Suprapubic skin (tissue), 4 donors: ENCODE results near the gene ERVW-1. TPM values are rescaled to one million over a fixed set of nuclear protein-coding genes. Genes with fewer than 3 reads are reported as not detected.
"Not testable (repeated sequence)": the region's sequence is repeated elsewhere in the genome, so short reads cannot be mapped to it uniquely, and the experiment has no call there.

ENCODE experiments used
- DNase-seq, 2 donors: peaks; one replicate each; pipeline ENCODE4 v3.0.0-alpha.2; 2019; ENCODE audit warnings: low spot score in 2 of 2
- H3K27ac ChIP-seq: fragments of 200-600 bp; sonication (generic); one replicate; pipeline ENCODE4 v1.5.1; 2019
- H3K27me3 ChIP-seq: fragments of 200-600 bp; sonication (generic); one replicate; pipeline ENCODE4 v1.5.1; 2019
- H3K36me3 ChIP-seq: fragments of 200-600 bp; sonication (generic); one replicate; pipeline ENCODE4 v1.5.1; 2019
- H3K4me1 ChIP-seq: fragments of 200-600 bp; sonication (generic); one replicate; pipeline ENCODE4 v1.5.1; 2019
- H3K4me3 ChIP-seq: fragments of 200-600 bp; sonication (generic); one replicate; pipeline ENCODE4 v1.5.1; 2019; ENCODE audit warnings: mild to moderate bottlenecking
- H3K9me3 ChIP-seq: fragments of 200-600 bp; sonication (generic); one replicate; pipeline ENCODE4 v1.5.1; 2019
- EP300 ChIP-seq: sonication (generic); formaldehyde crosslinking; IDR thresholded peaks from one replicate; pipeline ENCODE4 v1.6.1; 2017; ENCODE audit warnings: antibody characterized with exemption
- POLR2A ChIP-seq, 2 donors: fragments of 450-650 bp; IDR thresholded peaks; one replicate each; pipeline ENCODE4 v1.6.1; 2017; ENCODE audit warnings: antibody characterized with exemption in 2 of 2, mild to moderate bottlenecking in 2 of 2, moderate library complexity in 2 of 2
- POLR2AphosphoS5 ChIP-seq, 3 donors: sonication (generic); formaldehyde crosslinking; IDR thresholded peaks; one replicate each; pipeline ENCODE4 v1.6.1; 2017; ENCODE audit warnings: antibody characterized with exemption in 3 of 3
- WGBS: methylation state at CpG from one replicate; pipeline ENCODE4 v1.1.5; 2018; 5-methylcytosine and 5-hydroxymethylcytosine counted together
- total RNA-seq, 4 donors: library from RNA; depleted of rRNA; stranded (reverse); fragments of >200 nt; gene quantifications; one replicate each; pipeline ENCODE4 v1.1.0, GENCODE V29; 2016
- TF ChIP-seq, protein P1 (sequence below), 2 donors: fragments of 200-600 bp in 1 of 2; fragments of 450-650 bp in 1 of 2; sonication (generic) in 1 of 2; IDR thresholded peaks; one replicate each; pipeline ENCODE4 v1.5.1; 2016 to 2019; ENCODE audit warnings: antibody characterized with exemption in 2 of 2, mild to moderate bottlenecking in 1 of 2, moderate library complexity in 1 of 2

ERVW-1 gene
- total RNA-seq, 4 donors from 2014 or later = 0.15 TPM; not detected in 3

DNA sequence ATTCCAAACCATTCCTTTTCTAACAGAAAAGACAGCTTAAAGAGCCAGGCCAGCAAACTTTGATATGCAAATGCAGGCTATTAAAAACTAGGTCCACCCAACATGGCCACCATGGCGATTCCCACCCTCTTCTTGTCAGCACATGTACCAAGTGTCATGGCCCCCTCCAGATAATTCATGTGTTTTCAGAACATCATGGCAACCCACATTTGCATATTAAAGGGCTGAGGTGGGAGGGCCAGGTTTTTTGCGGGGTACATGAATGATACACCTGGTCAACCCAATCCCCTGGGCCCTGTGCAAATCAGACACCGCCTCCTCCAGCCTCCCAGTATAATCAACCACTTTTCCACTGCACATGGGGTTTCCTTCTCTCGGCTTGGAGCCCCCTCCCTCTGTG lies 965 bp upstream of the ERVW-1 start:
- Histone ChIP-seq H3K36me3 (peaks cover 10% of the 10 kb centered on the region), H3K27me3 (no peaks in the 10 kb centered on the region), H3K9me3 (no peaks in the 10 kb centered on the region), H3K4me1 (no peaks in the 10 kb centered on the region), H3K4me3 (no peak overlapping the region), H3K27ac (no peak overlapping the region)
- 87% methylated on average over 4 of the region's 4 CpGs for WGBS
- no peak for DNase-seq
- TF ChIP-seq POLR2AphosphoS5 (IDR thresholded peaks at IDR 0.05) (no peak), POLR2A (IDR thresholded peaks at IDR 0.05) (no peak), EP300 (no peak)
- TF ChIP-seq, protein P1, sequence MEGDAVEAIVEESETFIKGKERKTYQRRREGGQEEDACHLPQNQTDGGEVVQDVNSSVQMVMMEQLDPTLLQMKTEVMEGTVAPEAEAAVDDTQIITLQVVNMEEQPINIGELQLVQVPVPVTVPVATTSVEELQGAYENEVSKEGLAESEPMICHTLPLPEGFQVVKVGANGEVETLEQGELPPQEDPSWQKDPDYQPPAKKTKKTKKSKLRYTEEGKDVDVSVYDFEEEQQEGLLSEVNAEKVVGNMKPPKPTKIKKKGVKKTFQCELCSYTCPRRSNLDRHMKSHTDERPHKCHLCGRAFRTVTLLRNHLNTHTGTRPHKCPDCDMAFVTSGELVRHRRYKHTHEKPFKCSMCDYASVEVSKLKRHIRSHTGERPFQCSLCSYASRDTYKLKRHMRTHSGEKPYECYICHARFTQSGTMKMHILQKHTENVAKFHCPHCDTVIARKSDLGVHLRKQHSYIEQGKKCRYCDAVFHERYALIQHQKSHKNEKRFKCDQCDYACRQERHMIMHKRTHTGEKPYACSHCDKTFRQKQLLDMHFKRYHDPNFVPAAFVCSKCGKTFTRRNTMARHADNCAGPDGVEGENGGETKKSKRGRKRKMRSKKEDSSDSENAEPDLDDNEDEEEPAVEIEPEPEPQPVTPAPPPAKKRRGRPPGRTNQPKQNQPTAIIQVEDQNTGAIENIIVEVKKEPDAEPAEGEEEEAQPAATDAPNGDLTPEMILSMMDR (IDR thresholded peaks at IDR 0.05) = no peak

GRCh38 chr7:92478095-92478494 lies 349 bp upstream of the ERVW-1 start:
- H3K9me3 ChIP-seq = no peaks in the 10 kb centered on the region
- H3K4me1 ChIP-seq = no peaks in the 10 kb centered on the region
- TF ChIP-seq EP300 (no peak), POLR2AphosphoS5 (IDR thresholded peaks at IDR 0.05) (no peak), POLR2A (IDR thresholded peaks at IDR 0.05) (no peak)
- TF ChIP-seq, protein P1 (IDR thresholded peaks at IDR 0.05) = no peak
- WGBS = 88% methylated on average over 9 of the region's 9 CpGs
- H3K4me3 ChIP-seq = no peak overlapping the region
- H3K36me3 ChIP-seq = peaks cover 10% of the 10 kb centered on the region
- no peak overlapping the region for H3K27ac ChIP-seq
- no peak for DNase-seq
- no peaks in the 10 kb centered on the region for H3K27me3 ChIP-seq

- not testable (repeated sequence) for H3K9me3 ChIP-seq, H3K27me3 ChIP-seq, H3K27ac ChIP-seq, H3K36me3 ChIP-seq, DNase-seq, H3K4me1 ChIP-seq, H3K4me3 ChIP-seq
- WGBS = 94% methylated on average over 11 of the region's 11 CpGs
Measured at GRCh38 chr7:92475851-92476590, 1.7 kb downstream of the ERVW-1 start.

GRCh38 chr7:92475261-92475770 lies 2.4 kb downstream of the ERVW-1 start:
- H3K36me3 ChIP-seq, H3K4me3 ChIP-seq, H3K27me3 ChIP-seq, DNase-seq, H3K27ac ChIP-seq, H3K9me3 ChIP-seq, H3K4me1 ChIP-seq: not testable (repeated sequence)
- WGBS = 89% methylated on average over 12 of the region's 12 CpGs

DNA sequence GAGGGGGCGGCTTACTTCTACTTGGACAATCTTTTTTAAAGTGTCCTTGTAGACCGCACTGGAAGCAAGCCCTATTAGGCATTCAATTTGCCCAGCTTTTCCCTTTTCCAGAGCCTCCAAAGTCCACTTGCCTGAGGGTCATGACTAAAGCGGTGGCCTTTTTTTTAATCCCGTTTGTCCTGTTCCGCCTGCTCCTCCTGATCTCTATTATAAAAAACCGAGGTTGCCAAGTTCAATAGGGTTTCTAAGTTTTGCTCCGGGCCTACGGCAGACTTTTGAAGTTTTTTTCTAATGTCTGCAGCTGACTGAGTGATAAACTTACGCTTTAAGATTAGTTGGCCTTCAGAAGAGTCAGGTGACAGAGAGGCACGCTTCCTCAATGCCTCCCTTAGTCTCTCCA lies 3.8 kb downstream of the ERVW-1 start:
- WGBS = 63% methylated on average over 10 of the region's 10 CpGs

DNA sequence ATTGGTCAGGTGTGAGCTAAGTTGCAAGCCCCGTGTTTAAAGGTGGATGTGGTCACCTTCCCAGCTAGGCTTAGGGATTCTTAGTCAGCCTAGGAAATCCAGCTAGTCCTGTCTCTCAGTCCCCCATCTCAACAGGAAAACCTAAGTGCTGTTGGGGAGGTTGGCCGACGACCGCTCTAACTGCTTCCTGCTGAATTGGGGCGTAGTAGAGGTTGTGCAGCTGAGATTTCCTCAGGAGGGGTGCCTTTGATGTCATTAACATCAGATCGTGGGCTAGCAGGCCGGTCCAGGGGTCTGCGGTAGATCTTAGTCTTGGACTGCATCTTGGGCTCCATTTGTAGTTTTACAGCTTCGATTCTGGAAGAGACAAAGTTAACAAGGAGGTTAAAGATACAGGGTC lies 9.2 kb downstream of the ERVW-1 start:
- not testable (repeated sequence) for DNase-seq, H3K9me3 ChIP-seq, H3K36me3 ChIP-seq, H3K27me3 ChIP-seq, H3K27ac ChIP-seq, H3K4me3 ChIP-seq
- H3K4me1 ChIP-seq = peaks cover 10% of the 10 kb centered on the region
- WGBS = 93% methylated on average over 9 of the region's 9 CpGs

More for the DNA sequence above, 3.8 kb downstream of the ERVW-1 start:
- not testable (repeated sequence) for H3K36me3 ChIP-seq, H3K27ac ChIP-seq, H3K9me3 ChIP-seq, H3K4me3 ChIP-seq, H3K4me1 ChIP-seq, H3K27me3 ChIP-seq, DNase-seq

DNA sequence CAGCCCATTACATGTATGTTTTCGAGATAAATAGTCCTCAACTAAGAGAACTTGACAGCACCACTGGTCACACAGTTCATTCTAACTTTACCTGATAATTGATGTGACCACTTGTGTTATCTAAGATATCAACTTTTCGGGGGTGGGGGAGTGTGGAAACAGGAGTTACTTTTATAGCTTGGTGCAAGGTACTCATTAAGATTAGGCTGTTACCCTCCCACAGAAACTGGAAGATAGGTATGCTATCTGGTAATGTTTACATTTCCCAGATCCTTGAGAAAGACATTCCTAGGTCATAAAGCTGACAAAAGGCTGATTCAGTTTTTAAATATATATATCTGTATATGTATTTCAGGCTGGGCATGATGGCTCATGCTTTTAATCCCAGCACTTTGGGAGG lies 11.1 kb downstream of the ERVW-1 start:
- no peaks in the 10 kb centered on the region for H3K9me3 ChIP-seq
- H3K4me3 ChIP-seq = no peak overlapping the region
- H3K27me3 ChIP-seq = no peaks in the 10 kb centered on the region
- 85% methylated on average over 2 of the region's 2 CpGs for WGBS
- H3K27ac ChIP-seq = no peak overlapping the region
- peaks cover 11% of the 10 kb centered on the region for H3K4me1 ChIP-seq
- peaks cover 2% of the 10 kb centered on the region for H3K36me3 ChIP-seq
- no peak for DNase-seq
- no peak for TF ChIP-seq POLR2A (IDR thresholded peaks at IDR 0.05)
- no peak for TF ChIP-seq POLR2AphosphoS5 (IDR thresholded peaks at IDR 0.05)
- TF ChIP-seq EP300 = no peak
- TF ChIP-seq, protein P1 (IDR thresholded peaks at IDR 0.05) = no peak
